HFFc6 (cell line): Measurements from ENCODE around the gene LCN2. TPM values are rescaled to one million over a fixed set of nuclear protein-coding genes. Genes with fewer than 3 reads are reported as not detected.

Source experiments
- DNase-seq: peaks from one replicate; pipeline ENCODE4 v3.0.0-alpha.2; 2018
- H3K27ac Mint-ChIP-seq: 2 replicates; pipeline ENCODE4 v1.8.0; 2020; ENCODE audit warnings: mild to moderate bottlenecking, mixed read lengths
- H3K27me3 Mint-ChIP-seq: 2 replicates; pipeline ENCODE4 v1.8.0; 2021; ENCODE audit warnings: mild to moderate bottlenecking, moderate library complexity, mixed read lengths; ENCODE audit not compliant: insufficient read depth
- H3K36me3 Mint-ChIP-seq: 2 replicates; pipeline ENCODE4 v1.8.0; 2021; ENCODE audit warnings: low read depth, mixed read lengths
- H3K4me1 Mint-ChIP-seq: 2 replicates; pipeline ENCODE4 v1.8.0; 2020; ENCODE audit warnings: low read depth, mixed read lengths
- H3K4me3 Mint-ChIP-seq: 2 replicates; pipeline ENCODE4 v1.8.0; 2020; ENCODE audit warnings: mild to moderate bottlenecking, moderate library complexity, mixed read lengths
- H3K9me3 Mint-ChIP-seq: 2 replicates; pipeline ENCODE4 v1.8.0; 2020; ENCODE audit warnings: mild to moderate bottlenecking, mixed read lengths
- CTCF ChIP-seq: fragments of 200-600 bp; sonication (generic); IDR thresholded peaks from 2 replicates; pipeline ENCODE4 v1.5.0; 2021; ENCODE audit warnings: antibody characterized with exemption, mild to moderate bottlenecking
- total RNA-seq, 6 experiments: library from RNA; stranded (reverse); fragmentation: NEBNext Ultra II Directional; extraction: Animal tissue kit (Norgen Biotek cat#: 25700); gene quantifications; 2 replicates in 1 of 6; 3 replicates in 5 of 6; pipeline ENCODE4 v1.2.3, GENCODE V29; 2021

LCN2 gene
- total RNA-seq, 6 experiments from 2014 or later: not detected

DNA sequence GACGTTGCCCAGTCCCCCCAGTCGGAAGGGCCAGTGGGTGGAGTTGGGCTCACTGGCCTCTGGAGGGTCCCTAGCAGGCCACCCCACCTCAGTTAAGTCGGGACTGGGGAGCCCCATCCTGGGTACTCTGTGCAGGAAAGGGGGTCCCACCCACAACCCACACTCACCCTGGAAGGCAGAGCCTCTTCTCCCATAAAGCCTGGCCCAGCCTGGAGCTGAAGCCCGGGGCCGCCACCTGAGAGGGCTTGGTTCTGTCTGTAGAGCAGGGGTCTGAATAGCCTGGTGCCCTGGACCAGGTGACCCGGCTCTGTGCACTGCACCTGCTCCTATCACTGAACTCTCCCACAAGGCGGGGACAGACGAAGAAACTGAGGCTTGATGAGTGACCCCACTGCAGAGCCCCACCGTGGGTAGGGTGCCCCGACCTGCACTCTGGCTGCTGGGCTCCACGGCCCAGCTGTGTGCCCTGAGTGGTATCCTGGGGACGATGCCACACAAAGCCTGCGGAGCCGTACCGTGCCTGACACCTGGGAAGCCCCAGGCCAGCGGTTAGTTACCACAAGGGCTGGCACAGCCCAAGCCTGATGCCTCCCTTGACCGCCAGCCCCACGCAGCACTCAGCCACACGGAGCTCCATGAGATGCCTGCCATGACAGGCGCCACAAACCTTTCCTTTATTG, 29.1 kb upstream of the LCN2 start:
- Mint-ChIP-seq H3K4me3 (no peak overlapping the region), H3K27me3 (no peaks in the 10 kb centered on the region; the same call in none of the 2 replicates), H3K36me3 (no peaks in the 10 kb centered on the region), H3K4me1 (peaks cover 12% of the 10 kb centered on the region), H3K27ac (no peak overlapping the region), H3K9me3 (no peaks in the 10 kb centered on the region)
- TF ChIP-seq CTCF: no peak
- DNase-seq: no peak

DNA sequence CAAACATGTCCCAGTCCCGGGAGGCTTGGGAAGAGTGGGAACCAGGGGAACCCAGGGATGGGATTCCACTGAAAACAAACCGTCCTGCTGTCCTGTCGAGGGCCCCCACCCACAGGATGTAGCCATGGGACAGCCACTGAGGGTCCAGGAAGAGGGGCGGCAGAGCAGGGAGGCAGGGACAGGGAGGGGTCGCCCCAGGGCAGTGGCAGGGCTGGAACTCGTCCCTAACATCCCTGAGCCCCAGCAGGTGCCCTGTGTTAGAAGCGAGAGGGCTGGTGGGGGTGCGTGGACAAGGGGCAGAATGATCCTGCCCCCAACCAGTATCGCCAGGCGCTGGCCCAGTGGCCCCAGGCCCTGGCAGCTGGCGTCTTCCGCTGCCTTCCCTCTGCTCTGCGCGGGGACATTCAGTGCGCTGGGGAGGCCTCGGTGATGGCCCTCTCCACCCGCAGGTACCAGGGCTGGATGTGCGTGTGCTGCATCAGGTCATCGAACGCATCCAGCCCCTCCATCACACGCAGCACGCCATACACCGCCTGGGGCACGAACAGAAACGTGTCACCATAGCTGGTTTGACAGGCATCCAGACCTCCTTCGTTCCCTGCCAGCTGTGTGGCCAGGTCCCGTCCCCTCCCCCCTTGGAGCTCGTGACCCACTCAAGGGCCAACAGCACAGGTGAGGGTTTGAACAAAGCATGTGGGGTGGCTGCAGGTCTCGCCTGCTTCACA, 28.4 kb upstream of the LCN2 start:
- no peak overlapping the region for H3K4me3 Mint-ChIP-seq
- no peaks in the 10 kb centered on the region; the same call in none of the 2 replicates for H3K27me3 Mint-ChIP-seq
- no peaks in the 10 kb centered on the region for H3K36me3 Mint-ChIP-seq

GRCh38 chr9:128121466-128121810, 27.8 kb upstream of the LCN2 start:
- no peaks in the 10 kb centered on the region for H3K36me3 Mint-ChIP-seq

More for the DNA sequence above, 28.4 kb upstream of the LCN2 start:
- DNase-seq: no peak
- H3K4me1 Mint-ChIP-seq: peaks cover 19% of the 10 kb centered on the region
- H3K9me3 Mint-ChIP-seq: no peaks in the 10 kb centered on the region
- H3K27ac Mint-ChIP-seq: no peak overlapping the region
- no peak for TF ChIP-seq CTCF

GRCh38 chr9:128121924-128122808, 27.1 kb upstream of the LCN2 start:
- Mint-ChIP-seq H3K27ac (no peak overlapping the region), H3K4me3 (no peak overlapping the region), H3K36me3 (no peaks in the 10 kb centered on the region), H3K4me1 (peaks cover 25% of the 10 kb centered on the region), H3K27me3 (no peaks in the 10 kb centered on the region; the same call in none of the 2 replicates), H3K9me3 (no peaks in the 10 kb centered on the region)
- no peak for TF ChIP-seq CTCF
- no peak for DNase-seq

More at GRCh38 chr9:128121466-128121810, 27.8 kb upstream of the LCN2 start:
- Mint-ChIP-seq H3K4me1 (peaks cover 24% of the 10 kb centered on the region), H3K4me3 (no peak overlapping the region), H3K27me3 (no peaks in the 10 kb centered on the region; the same call in none of the 2 replicates), H3K9me3 (no peaks in the 10 kb centered on the region), H3K27ac (no peak overlapping the region)
- DNase-seq: no peak
- TF ChIP-seq CTCF: no peak

- Mint-ChIP-seq H3K4me3 (no peak overlapping the region), H3K9me3 (no peaks in the 10 kb centered on the region), H3K36me3 (no peaks in the 10 kb centered on the region), H3K27me3 (no peaks in the 10 kb centered on the region; the same call in 1 of the 2 replicates), H3K4me1 (peaks cover 21% of the 10 kb centered on the region), H3K27ac (no peak overlapping the region)
- no peak for TF ChIP-seq CTCF
- no peak for DNase-seq
These were observed 26.5 kb upstream of the LCN2 start for GRCh38 chr9:128122809-128123175.
